GM18951 (cell line): ENCODE measurements around the gene ENAH.

ENCODE experiments used
- POLR2A ChIP-seq: IDR thresholded peaks from 4 replicates; pipeline ENCODE4 v1.6.1; 2011; ENCODE audit warnings: mild to moderate bottlenecking; ENCODE audit not compliant: insufficient read length, insufficient read depth; ENCODE audit errors: extremely low read depth
- in situ Hi-C: fragments of 300-500 bp; cut with MboI; formaldehyde crosslinking; loops from one replicate; pipeline ENCODE4 v1.12.0; 2022; ENCODE audit warnings: low sequenced_read_pairs, mixed read lengths, inconsistent platforms; ENCODE audit not compliant: unreplicated experiment

ENAH gene

GRCh38 chr1:225462429-225462713 lies 190.6 kb downstream of the ENAH start:
- TF ChIP-seq POLR2A, result no peak
- in situ Hi-C loops, result no loop called here

- in situ Hi-C loops, result no loop called here
- TF ChIP-seq POLR2A, result no peak
These were observed 191.1 kb downstream of the ENAH start for GRCh38 chr1:225461533-225462428.

- no peak for TF ChIP-seq POLR2A
- in situ Hi-C loops, result no loop called here
These were observed 192.0 kb downstream of the ENAH start for GRCh38 chr1:225460737-225461532.

- in situ Hi-C loops, result no loop called here
- no peak for TF ChIP-seq POLR2A
These were observed 192.7 kb downstream of the ENAH start for GRCh38 chr1:225460021-225460736.

- TF ChIP-seq POLR2A, result no peak
- in situ Hi-C loops, result no loop called here
These were observed 194.7 kb downstream of the ENAH start for GRCh38 chr1:225458222-225458631.

- in situ Hi-C loops, result no loop called here
- no peak for TF ChIP-seq POLR2A
These were observed 198.2 kb downstream of the ENAH start for GRCh38 chr1:225454733-225455132.

- in situ Hi-C loops, result no loop called here
- no peak for TF ChIP-seq POLR2A
These were observed 198.9 kb downstream of the ENAH start for GRCh38 chr1:225453797-225454648.

GRCh38 chr1:225451840-225452515 lies 200.9 kb downstream of the ENAH start:
- in situ Hi-C loops, result no loop called here
- TF ChIP-seq POLR2A, result no peak

GRCh38 chr1:225451340-225451739 lies 201.6 kb downstream of the ENAH start:
- in situ Hi-C loops, result no loop called here
- TF ChIP-seq POLR2A, result no peak

- no peak for TF ChIP-seq POLR2A
- in situ Hi-C loops, result no loop called here
These were observed 202.3 kb downstream of the ENAH start for GRCh38 chr1:225450491-225451191.

- no peak for TF ChIP-seq POLR2A
- in situ Hi-C loops, result no loop called here
These were observed 203.1 kb downstream of the ENAH start for GRCh38 chr1:225449774-225450173.
